Measurements from ENCODE around the gene R3HCC1L.

GRCh38 chr10:98258683-98259454 lies 124.4 kb downstream of the R3HCC1L start:
- no peak for TF ChIP-seq POLR2A (IDR thresholded peaks at IDR 0.05; ENCODE audit: low read depth, low read length)
- no peak for TF ChIP-seq POLR2AphosphoS5 (IDR thresholded peaks at IDR 0.05; ENCODE audit: low read depth, low read length)
- TF ChIP-seq TAF1 (IDR thresholded peaks at IDR 0.05; ENCODE audit: borderline replicate concordance, low read depth, low read length), result no peak
